ENCODE results near the gene IFNGR2.

DNA sequence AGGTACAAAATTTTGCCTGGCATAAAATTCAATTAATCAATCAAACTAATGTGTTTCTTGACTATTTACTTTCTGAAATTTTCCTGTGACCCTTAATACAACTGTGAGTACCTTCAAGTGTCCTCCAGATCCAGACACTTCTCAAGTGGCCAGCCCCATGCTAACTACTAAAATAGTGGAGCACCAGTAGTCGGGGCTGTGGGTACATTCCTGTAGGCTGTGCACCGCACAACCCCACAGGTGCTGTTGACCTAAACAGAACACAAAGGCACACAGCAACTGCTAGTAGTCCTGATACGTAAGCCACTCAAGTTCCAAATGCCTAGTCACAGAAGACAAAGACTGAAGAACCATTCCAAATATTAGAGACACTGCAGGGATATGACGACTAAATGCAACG is 40.0 kb downstream of the IFNGR2 start:
- TF ChIP-seq, protein P1, sequence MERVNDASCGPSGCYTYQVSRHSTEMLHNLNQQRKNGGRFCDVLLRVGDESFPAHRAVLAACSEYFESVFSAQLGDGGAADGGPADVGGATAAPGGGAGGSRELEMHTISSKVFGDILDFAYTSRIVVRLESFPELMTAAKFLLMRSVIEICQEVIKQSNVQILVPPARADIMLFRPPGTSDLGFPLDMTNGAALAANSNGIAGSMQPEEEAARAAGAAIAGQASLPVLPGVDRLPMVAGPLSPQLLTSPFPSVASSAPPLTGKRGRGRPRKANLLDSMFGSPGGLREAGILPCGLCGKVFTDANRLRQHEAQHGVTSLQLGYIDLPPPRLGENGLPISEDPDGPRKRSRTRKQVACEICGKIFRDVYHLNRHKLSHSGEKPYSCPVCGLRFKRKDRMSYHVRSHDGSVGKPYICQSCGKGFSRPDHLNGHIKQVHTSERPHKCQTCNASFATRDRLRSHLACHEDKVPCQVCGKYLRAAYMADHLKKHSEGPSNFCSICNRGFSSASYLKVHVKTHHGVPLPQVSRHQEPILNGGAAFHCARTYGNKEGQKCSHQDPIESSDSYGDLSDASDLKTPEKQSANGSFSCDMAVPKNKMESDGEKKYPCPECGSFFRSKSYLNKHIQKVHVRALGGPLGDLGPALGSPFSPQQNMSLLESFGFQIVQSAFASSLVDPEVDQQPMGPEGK (CRISPR knock-in tag; IDR thresholded peaks at IDR 0.05; ENCODE audit: borderline replicate concordance) = no peak
- TF ChIP-seq ISL1 (CRISPR knock-in tag; IDR thresholded peaks at IDR 0.05) = no peak
- TF ChIP-seq, protein P2, sequence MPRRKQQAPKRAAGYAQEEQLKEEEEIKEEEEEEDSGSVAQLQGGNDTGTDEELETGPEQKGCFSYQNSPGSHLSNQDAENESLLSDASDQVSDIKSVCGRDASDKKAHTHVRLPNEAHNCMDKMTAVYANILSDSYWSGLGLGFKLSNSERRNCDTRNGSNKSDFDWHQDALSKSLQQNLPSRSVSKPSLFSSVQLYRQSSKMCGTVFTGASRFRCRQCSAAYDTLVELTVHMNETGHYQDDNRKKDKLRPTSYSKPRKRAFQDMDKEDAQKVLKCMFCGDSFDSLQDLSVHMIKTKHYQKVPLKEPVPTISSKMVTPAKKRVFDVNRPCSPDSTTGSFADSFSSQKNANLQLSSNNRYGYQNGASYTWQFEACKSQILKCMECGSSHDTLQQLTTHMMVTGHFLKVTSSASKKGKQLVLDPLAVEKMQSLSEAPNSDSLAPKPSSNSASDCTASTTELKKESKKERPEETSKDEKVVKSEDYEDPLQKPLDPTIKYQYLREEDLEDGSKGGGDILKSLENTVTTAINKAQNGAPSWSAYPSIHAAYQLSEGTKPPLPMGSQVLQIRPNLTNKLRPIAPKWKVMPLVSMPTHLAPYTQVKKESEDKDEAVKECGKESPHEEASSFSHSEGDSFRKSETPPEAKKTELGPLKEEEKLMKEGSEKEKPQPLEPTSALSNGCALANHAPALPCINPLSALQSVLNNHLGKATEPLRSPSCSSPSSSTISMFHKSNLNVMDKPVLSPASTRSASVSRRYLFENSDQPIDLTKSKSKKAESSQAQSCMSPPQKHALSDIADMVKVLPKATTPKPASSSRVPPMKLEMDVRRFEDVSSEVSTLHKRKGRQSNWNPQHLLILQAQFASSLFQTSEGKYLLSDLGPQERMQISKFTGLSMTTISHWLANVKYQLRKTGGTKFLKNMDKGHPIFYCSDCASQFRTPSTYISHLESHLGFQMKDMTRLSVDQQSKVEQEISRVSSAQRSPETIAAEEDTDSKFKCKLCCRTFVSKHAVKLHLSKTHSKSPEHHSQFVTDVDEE (CRISPR knock-in tag; IDR thresholded peaks at IDR 0.05) = no peak
- TF ChIP-seq PPARA (CRISPR knock-in tag; IDR thresholded peaks at IDR 0.05; ENCODE audit: borderline replicate concordance) = no peak
